GM19395 (cell line): ENCODE data around the gene USP36.
"Not testable (repeated sequence)": the region's sequence is repeated elsewhere in the genome, so short reads cannot be mapped to it uniquely, and the experiment has no call there.

Experiments used
- ATAC-seq: cut with Tn5 transposase; IDR thresholded peaks from one replicate; pipeline ENCODE4 v1.9.1; 2021; ENCODE audit warnings: mild to moderate bottlenecking, moderate library complexity; ENCODE audit not compliant: unreplicated experiment

Gene USP36

DNA sequence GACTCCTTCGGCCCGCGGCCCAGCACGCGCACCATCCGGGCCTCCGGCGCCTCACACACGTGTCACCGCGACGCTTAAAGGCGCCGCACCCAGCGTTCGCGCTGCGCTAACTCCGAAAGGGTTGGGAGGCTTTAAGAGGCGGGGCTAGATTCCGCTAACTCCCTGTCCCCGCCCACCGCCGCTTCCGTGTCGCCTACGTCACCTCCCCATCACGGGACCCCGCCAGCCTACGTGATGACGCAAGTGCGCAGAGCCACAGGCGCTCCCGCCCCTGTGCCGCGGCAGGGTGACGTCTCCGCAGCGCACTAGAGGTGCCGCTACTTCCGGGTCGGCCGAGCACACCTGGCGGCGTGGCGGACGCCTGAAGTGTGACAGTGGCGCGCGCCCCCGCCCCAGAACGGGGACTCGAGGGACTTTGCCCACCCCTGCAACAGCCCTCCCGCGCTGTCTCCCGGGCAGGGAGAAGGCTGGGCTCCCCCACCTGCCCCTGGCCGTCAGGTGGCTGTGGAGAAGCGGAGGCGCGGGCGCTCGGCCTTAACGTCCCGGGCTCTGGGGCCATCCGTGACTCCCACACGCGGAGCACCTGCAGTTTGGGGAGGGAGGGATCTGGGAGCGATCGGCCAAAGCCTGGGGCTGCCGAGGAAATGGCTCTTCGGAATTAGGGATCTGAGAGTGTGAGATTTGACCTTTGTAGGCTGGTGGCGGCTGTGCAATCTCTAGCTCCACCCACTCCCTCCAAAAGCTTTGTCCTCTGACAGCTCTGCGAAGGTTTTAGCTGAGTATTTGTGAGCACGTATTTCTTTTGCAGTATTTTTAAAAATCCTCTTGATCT is at the start of gene USP36:
Gene USP36 (minus strand): TSS at position 35 of the 832 bp plus-strand sequence. CDS start 4,451 bp downstream, outside the sequence.
- ATAC-seq, result peak; percentile 85

DNA sequence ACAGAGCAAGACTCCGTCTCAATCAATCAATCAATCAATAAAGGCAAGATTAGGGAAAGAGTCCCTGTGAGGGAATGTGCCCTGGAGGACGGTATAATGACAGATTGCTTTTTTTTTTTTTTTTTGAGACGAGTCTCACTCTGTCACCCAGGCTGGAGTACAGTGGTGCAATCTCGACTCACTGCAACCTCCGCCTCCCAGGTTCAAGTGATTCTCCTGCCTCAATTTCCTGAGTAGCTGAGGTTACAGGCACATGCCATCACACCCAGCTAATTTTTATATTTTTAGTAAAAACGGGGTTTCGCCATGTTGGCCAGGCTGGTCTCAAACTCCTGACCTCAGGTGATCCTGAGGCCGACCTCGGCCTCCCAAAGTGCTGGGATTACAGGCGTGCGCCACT is 49.5 kb upstream of the USP36 start:
- not testable (repeated sequence) for ATAC-seq

DNA sequence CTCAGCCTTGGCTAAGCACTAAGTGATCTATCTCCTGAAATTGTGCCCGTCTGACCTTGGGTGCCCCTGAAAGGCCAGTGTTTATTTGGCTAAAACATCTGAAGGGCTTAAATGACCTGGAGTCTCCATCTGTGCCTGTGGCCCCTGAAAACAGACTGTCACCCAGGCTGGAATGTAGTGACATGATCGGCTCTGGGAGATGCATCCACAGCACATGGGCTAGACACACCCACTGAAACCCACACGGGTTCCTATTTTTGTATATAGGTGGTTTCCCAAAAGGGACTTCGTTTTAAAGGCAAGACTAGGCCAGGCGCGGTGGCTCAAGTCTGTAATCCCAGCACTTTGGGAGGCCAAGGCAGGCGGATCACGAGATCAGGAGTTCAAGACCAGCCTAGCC is 48.9 kb upstream of the USP36 start:
- ATAC-seq, result no peak

DNA sequence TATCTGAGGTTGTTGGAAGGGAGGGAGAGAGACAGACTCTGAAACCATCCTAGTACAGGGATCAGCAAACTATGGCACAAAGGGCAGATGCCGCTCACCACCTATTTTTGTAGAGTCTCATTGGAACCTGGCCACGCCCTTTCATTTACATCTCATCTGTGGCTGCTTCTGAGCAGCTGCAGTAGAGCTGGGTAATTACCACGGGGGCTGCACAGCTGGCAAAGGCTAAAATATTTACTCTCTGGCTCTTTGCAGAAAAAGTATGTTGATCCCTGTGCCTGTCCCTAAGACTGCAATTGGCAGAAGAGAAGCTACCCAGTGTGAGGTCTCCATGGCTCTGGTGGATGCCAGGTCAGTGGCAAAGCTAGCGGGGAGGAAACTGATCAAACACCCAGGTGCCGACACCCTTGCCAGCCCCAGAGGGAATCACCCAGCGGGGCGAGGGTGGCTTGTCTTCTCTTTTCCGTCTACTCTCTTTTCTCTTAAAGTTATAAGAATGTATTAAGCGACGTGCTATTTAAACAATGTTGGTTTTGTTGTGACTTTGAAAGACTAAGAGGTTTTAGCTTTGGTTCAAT is 48.4 kb upstream of the USP36 start:
- no peak for ATAC-seq

DNA sequence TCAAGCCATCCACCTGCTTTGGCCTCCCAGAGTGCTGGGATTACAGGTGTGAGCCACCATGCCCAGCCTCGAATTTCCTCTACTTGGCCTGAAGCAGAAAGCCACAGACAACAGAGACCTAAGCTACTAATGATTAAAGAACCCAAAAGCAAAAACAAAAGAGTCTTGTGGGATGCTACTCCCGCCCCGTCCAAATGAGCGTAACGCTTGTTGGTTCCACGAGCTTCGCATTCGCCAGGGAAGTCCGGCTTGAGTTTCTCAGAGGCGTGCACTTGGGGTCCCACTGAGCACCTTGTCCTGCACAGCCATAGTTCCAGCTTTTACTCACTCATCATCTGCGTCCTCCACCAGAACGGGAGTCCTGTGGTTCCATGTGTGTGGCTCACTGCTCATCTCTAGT is 46.3 kb upstream of the USP36 start:
- ATAC-seq, result no peak

DNA sequence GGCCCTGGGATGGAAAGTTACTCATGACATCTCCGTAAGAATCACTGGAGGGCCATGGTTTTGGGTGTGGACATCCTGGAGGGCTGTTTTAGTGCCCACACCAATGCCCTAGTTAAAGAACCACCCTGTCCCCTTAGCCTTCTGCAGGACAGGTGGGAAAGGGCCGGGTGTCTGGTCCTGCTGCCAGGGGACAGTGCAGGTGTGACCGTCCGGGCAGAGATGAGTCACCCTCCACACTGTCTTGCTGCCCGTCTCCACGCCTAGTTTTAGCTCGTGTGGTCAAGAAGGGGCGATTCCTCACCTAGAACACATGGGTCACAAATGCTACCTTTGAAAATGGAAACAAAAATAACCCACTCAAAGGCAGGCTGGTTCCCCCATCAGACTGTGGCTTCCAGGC is 45.3 kb upstream of the USP36 start:
- ATAC-seq, result no peak

DNA sequence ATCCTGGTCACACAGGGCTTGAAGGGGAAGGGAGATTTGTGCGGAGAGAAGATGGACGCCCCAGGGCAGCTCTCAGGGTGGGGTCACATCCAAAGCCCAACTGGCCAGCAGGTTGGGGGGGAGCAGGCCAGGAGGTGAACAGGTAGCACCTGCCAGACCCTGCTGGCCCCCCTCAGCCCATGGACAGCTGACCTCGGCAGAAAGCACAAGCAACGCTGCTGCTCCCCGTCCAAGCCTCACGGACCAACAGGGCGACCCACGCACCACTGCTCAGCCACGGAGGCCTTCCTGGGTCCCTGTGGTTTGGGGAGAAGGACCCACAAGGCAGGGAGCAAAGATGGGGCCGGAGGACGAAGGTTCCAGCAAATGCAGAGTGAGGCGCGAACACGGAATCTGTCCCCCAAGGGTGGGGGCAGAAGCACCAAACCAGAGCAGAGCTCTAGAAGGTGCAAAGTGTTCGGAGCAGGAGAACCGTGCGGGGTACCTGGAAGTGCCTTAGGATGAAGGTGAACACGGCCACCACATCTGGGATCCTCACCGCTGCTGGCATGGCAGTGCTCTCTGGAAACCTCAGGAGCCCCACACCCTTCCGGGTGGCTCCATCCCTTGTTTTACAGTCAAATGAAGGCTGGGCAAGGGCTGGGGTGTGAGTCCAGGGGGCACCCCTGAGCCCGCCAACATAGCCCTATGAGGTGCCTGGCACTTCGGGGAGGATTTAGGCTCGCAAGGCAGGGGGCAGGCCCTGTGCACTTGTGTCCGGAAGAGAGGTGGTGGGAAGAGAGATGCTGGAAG is 44.5 kb upstream of the USP36 start:
- no peak for ATAC-seq

DNA sequence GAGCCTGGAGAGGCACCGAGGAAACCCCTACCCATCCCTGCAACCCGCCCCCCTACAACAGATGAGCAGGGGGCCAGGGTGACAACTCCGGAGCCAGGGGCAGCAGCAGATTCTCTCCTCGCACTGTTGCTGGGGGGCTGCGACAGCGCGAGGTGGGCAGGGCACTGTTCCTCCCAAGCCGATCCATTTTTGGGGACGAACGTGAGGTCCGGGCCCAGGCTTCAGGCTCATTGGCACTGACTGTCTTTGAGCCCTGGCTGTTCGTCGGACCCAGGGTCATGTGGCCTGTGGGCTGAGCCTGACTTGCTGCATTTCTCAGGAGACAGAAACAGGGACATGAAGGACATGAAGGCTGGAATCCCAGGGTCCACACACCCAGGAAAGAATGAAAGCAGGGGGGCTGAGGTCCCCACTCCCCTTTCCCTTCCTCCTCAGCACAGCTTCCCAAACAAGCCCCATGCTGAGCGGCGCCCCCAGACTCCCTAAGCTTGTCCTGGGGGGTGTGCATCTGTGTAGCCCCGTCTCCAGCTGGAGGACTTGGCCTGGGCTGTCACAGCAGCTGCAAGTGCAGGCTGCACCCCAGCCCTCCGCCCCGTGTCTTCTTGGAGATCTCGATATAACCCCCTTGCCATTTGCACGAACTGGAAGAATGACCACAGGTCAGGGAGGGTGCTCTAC is 43.7 kb upstream of the USP36 start:
- no peak for ATAC-seq

DNA sequence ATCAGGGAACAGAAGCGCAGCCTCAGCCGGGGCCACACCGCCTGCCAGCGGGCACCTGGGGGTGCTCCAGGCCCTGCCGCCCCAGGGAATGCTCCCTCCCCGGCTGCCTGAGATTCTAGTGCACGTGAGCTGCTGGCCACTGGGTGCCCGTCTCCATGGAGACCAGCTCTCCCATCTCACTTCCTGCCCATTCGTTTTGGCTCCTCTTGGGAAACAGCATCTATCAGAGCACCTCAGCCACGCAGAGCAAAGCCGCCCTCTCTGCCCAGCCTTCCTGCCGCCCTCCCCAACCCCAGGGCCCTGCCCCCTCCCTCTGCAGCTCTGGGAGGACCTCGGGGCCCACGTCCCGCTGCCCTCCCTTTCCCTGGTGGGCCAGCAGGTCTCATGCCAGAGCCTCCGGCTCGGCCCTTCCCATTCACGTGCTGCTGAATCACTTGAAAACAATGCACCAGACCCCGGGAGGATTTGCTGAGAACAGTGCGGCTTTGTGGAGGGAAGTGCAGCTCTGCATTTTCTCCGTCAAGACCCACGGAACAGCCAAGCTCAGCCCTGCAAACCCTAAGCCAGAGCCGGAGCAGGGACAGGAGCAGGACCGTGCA is 43.0 kb upstream of the USP36 start:
- ATAC-seq, result no peak

DNA sequence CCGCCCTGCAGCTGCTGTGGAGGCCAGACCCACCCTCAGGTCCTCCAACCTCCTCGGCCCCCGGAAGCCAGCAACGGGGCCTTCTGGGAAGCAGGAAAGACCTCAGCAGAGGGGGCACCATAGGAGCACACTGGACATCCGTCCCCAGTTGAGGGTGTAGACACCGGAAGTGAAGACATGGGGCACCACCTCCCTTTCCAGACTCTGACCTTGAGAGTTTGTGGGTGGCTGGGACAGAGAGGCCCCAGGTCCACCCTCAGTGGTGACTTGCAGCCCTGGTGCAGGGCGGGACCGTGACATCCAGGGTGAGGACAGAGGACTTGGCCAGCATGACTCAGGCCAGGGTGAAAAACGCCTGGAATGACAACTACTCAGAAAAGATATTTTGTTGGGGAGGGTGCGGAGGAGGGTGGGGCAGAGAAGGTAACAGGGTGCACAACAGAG is 42.5 kb upstream of the USP36 start:
- ATAC-seq, result no peak

DNA sequence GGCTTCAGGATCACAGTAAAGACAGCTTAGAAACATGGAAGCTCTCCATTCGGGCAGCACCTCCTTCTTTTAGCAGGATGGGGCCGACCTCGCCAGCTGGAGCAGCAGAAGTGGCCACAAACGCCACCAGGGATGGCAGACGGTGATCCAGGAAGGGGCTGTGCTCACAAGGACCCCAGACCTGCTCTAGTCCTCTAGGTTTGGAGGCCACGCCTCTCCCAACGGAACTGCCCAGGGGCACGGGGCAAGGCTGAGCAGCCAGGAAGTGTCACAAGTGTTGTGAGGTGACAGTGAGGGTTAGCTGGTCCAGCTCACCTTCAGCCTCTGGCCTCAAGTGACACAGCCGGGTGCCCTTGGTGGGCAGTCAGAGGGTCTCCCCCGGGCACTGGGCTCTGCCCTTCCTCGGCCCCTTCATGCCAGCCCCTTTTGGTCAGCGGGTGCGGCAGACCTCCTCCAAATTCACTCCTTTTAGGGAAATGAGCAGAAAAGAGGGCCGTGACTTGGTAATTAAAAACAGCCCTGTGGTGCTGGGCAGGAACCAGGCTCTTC is 42.0 kb upstream of the USP36 start:
- ATAC-seq, result no peak

DNA sequence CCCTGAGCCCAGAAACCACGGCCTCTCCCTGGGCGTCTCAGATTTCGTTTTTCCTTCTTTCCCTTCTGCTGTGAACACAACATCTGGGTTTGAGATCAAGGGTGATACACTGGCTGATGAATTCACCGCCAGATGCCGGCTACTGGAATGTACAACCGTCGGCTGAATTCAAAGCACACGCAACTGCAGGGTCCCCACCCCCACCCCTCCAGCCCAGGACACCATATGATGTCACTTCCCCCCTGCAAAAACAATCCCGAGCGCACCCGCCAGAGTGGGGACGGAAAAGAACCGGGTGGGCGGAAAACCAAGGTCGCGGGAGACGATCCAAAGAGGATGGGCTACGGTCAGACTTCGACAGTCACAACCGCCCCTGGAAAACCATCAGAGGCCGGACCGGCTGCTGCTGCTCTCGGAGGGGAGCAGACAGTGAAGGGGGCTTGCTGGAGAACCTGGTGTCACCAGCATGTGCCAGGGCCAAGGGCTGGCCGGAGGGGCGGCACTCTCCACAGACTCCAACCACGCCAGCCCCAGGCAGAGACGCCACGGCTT is 39.1 kb upstream of the USP36 start:
- ATAC-seq, result no peak

DNA sequence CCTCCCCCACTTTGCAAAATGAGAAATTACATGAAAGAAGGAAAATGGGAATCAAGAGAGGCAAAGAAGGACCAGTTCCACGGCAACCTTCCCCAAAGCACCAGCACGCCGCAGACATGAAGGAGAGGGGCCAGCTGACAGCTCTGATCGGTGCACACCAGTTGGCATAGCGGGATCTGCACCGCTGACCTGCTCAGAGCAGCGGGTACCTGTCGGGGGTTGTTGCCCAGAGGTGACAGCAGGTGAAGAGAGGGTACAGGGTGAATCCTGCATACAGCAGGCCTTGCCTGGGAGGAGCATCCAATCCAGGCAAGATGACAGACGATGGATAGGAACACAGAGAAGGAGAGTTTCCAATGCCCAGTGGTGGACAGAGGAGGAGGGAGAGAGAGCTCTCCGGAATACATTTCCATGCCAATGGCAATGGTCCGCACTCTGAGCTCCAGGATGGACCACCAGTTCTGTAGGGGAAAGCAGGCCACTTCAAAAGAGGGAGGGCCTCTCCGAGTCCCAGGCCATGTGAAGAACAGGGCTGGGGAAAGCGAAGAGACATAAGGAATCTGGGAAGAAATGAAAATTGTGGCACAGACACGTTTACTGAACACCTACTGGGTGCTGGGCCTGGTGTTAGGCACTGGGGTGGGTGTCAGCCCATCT is 38.4 kb upstream of the USP36 start:
- ATAC-seq, result no peak

DNA sequence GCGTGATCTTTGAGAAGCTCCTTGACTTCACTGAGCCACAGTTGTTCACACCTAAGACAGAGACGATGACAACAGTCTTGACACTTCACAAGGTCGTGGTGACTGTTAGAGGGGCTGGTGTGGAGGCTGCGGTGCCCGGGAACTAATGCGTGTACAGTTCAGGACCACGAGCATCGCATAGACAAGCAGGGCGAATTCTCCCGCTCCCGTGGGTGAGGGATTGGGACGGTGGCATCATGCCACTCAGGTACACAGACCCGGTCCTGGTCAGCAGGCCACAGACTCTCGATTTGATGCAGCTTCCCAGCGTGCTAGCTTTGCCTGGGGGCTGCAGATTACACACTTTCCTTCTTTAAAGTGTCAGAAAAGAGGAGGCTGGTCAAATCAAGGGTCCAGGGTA is 37.6 kb upstream of the USP36 start:
- ATAC-seq, result no peak

DNA sequence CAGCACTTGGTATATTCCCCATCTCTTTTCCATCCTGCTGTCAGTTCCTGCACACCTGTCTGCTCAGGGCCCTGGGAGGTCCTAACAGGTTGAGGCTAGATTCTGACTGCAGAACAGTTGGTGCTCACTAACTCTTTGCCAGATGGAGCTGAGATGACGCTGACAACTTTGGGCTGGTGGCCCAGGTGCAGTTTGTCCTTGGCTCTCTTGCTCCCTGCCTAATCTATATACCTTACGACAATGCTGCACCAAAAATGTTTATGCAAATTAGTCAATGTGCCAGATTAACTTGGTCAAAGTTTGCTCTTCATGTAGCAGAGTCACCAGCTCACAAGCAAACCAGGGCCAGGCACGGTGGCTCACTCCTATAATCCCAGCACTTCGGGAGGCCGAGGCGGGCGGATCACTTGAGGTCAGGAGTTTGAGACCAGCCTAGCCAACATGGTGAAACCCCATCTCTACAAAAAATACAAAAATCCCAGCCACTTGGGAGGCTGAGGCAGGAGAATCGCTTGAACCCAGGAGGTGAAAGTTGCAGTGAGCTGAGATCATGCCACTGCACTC is 36.4 kb upstream of the USP36 start:
- not testable (repeated sequence) for ATAC-seq

DNA sequence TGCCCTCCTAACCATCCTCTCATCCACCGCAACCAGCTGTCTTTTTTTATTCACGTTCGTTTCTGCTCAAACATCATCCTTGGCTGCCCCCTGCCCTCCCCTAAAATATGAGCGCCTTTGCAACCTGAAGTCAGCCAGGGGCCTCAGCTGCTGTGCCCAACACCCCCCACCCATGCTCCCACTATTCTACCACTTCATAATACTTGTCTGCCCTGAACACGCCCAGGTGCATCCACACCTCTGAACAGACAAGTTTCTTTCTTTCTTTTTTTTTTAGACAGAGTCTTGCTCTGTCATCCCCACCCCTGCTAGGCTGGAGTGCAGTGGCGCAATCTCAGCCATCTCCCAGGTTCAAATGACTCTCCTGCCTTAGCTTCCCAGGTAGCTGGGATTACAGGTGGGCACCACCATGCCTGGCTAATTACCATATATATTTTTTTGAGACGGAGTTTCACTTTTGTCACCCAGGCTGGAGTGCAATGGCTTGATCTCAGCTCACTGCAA is 35.5 kb upstream of the USP36 start:
- ATAC-seq, result no peak

DNA sequence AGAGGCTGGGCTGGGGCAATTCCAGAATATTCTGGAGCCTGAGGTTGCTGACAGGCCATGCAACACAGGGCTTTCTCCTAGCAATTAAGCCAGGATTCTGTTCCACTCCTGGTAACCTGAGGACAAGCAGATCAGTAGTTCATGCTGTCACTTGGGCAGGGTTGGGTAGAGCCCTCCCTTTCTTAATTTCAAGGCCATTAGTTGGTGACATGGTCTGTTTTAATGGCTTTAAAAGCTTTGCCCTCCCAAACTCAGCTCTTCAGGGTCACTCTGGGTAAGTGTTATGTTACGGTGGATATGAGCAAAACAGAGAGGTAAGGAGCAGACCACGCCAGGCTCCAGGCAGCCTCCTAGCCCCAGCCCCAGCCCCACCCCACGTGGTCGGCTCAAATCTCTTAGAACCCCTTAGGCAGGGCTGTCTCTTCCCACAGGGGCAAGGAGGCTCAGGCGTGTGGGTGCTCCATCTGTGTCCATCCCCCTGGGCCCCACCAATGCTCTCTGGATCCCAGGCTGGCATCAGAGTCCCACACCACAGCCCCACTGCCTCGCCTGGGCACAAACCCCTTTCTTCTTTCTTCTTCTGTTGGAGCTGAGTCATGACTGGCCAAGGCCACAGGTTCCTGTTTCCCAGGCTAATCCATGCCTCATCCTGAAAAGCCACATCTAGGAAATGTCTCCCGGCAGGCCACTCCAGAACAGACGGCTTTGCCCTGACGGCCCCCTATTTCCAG is 34.9 kb upstream of the USP36 start:
- ATAC-seq, result no peak

DNA sequence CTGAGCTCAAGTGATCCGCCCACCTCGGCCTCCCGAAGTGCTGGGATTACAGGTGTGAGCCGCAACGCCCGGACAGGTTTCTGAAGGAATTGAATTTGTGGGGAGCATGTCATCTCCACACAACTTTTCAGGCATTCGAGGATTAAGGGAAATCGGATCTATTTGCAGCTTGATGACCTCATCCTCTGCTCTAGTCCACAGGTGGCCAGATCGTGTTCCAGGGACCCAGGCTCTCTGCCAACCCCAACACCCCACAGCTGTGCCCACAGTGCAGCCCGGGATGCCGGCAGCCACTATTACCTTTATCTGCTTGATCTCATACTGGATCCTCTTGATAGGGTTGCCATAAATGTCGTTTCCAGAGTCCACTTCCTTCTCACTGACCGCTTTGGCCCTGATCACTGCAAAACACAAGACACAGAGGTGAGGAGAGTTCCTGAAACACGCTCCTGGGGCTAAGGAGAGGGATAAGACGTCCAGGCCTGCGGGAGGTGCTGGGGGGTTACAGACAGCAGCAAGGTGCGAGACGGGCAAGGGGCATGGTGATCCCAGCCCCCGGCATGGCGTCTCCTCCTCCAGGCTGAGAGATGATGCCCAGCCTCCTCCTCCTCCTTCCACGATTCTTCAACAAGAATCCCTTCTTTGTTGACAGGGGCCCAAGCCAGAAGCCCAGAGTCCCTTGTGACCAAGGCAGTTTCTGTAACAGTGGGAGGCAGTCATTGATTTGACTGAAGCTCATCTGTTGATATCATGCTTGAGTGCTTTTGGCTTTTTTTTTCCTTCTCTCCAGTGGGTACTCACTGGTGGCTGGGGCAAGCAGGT is 33.1 kb upstream of the USP36 start:
- no peak for ATAC-seq
